Keratinocyte (primary cell): ENCODE measurements around the gene PLA1A. TPM values are rescaled to one million over a fixed set of nuclear protein-coding genes. Genes with fewer than 3 reads are reported as not detected.
"Not testable (repeated sequence)": the region's sequence is repeated elsewhere in the genome, so short reads cannot be mapped to it uniquely, and the experiment has no call there.

ENCODE experiments used
- DNase-seq: peaks from one replicate; pipeline ENCODE4 v3.0.0-alpha.2; 2011; ENCODE audit warnings: low read depth, missing footprints, low spot score
- FAIRE-seq: peaks from 2 replicates; lab custom pipeline; 2011; peaks lifted over from hg19 to GRCh38; lab: Jason Lieb, UNC
- H2AFZ ChIP-seq: 2 replicates; pipeline ENCODE4 v1.6.0; 2012; ENCODE audit warnings: low read length, control low read depth, inconsistent platforms; ENCODE audit not compliant: control insufficient read depth
- H3K27ac ChIP-seq: 2 replicates; pipeline ENCODE4 v1.5.1; 2011; ENCODE audit warnings: low read length; ENCODE audit not compliant: control insufficient read depth, insufficient read depth
- H3K27me3 ChIP-seq: 3 replicates; pipeline ENCODE4 v1.6.0; 2011; ENCODE audit warnings: low read length; ENCODE audit not compliant: control insufficient read depth, insufficient read depth; ENCODE audit errors: extremely low read depth
- H3K36me3 ChIP-seq, 2 experiments: 2 replicates in 1 of 2; 3 replicates in 1 of 2; pipeline ENCODE4 v1.5.1; 2011; ENCODE audit warnings: low read length in 2 of 2, mild to moderate bottlenecking in 1 of 2; ENCODE audit not compliant: control insufficient read depth in 2 of 2, insufficient read depth in 2 of 2; ENCODE audit errors: extremely low read depth in 1 of 2
- H3K4me1 ChIP-seq: 3 replicates; pipeline ENCODE4 v1.5.1; 2011; ENCODE audit warnings: low read length; ENCODE audit not compliant: control insufficient read depth, insufficient read depth; ENCODE audit errors: extremely low read depth
- H3K4me2 ChIP-seq: 3 replicates; pipeline ENCODE4 v1.6.0; 2011; ENCODE audit warnings: low read depth, low read length; ENCODE audit not compliant: control insufficient read depth, insufficient read depth; ENCODE audit errors: extremely low read depth
- H3K4me3 ChIP-seq, 3 experiments: fragments of 200-600 bp in 1 of 3; sonication (generic) in 1 of 3; 2 replicates in 2 of 3; 3 replicates in 1 of 3; pipeline ENCODE4 v1.5.1; 2011 to 2016; ENCODE audit warnings: low read length in 3 of 3, mild to moderate bottlenecking in 3 of 3, control low read depth in 2 of 3, inconsistent platforms in 1 of 3, low read depth in 1 of 3, mixed read lengths in 1 of 3, mixed run types in 1 of 3, moderate library complexity in 1 of 3; ENCODE audit not compliant: control insufficient read depth in 2 of 3, insufficient read depth in 2 of 3; ENCODE audit errors: extremely low read depth in 1 of 3
- H3K79me2 ChIP-seq: 2 replicates; pipeline ENCODE4 v1.6.0; 2012; ENCODE audit warnings: low read length; ENCODE audit not compliant: control insufficient read depth, insufficient read depth
- H3K9ac ChIP-seq: 3 replicates; pipeline ENCODE4 v1.6.0; 2011; ENCODE audit warnings: low read length; ENCODE audit not compliant: control insufficient read depth, insufficient read depth; ENCODE audit errors: extremely low read depth
- H3K9me1 ChIP-seq: 3 replicates; pipeline ENCODE4 v1.6.0; 2011; ENCODE audit warnings: low read length; ENCODE audit not compliant: control insufficient read depth, insufficient read depth; ENCODE audit errors: extremely low read depth
- H3K9me3 ChIP-seq: 2 replicates; pipeline ENCODE4 v1.5.1; 2012; ENCODE audit warnings: low read depth, low read length; ENCODE audit not compliant: control insufficient read depth
- H4K20me1 ChIP-seq: 3 replicates; pipeline ENCODE4 v1.6.0; 2011; ENCODE audit warnings: low read length; ENCODE audit not compliant: control insufficient read depth, insufficient read depth; ENCODE audit errors: extremely low read depth
- EZH2 ChIP-seq: IDR thresholded peaks from one replicate; pipeline ENCODE4 v1.6.1; 2012; ENCODE audit warnings: inconsistent platforms, mild to moderate bottlenecking, low read length, moderate library complexity
- dilution Hi-C: fragments of 300-500 bp; cut with MboI; formaldehyde crosslinking; loops from one replicate; pipeline ENCODE4 v1.7.0; 2020; ENCODE audit warnings: low sequenced_read_pairs; ENCODE audit not compliant: extremely low pct_ligation_motif_present
- polyA plus RNA-seq, 5 experiments: library from polyadenylated mRNA; depleted of rRNA in 3 of 5; stranded (reverse) in 3 of 5; stranded (forward) in 1 of 5; unstranded in 1 of 5; fragments of >200 nt; gene quantifications; 1 replicate in 1 of 5; 2 replicates in 3 of 5; 3 replicates in 1 of 5; pipeline versions ENCODE4 v1.2.1 to v1.2.3, GENCODE V29; 2011 to 2012; ENCODE audit warnings: missing spikeins in 2 of 5, low read depth in 1 of 5, low replicate concordance in 1 of 5
- TF ChIP-seq, protein P1 (sequence below), 3 experiments: IDR thresholded peaks in 1 of 3; conservative IDR thresholded peaks in 1 of 3; optimal IDR thresholded peaks in 1 of 3; 2 replicates in 2 of 3; 3 replicates in 1 of 3; pipeline versions ENCODE3 to v1.5.1; 2011; ENCODE audit warnings: low read length in 3 of 3, mild to moderate bottlenecking in 3 of 3, moderate library complexity in 2 of 3, control low read depth in 1 of 3, inconsistent platforms in 1 of 3; ENCODE audit not compliant: insufficient read depth in 2 of 3; ENCODE audit errors: extremely low read depth in 1 of 3

PLA1A gene
- polyA plus RNA-seq, 1 donor (not counting 4 experiments of a cell fraction or from before 2014, with no cell fraction given): not detected

DNA sequence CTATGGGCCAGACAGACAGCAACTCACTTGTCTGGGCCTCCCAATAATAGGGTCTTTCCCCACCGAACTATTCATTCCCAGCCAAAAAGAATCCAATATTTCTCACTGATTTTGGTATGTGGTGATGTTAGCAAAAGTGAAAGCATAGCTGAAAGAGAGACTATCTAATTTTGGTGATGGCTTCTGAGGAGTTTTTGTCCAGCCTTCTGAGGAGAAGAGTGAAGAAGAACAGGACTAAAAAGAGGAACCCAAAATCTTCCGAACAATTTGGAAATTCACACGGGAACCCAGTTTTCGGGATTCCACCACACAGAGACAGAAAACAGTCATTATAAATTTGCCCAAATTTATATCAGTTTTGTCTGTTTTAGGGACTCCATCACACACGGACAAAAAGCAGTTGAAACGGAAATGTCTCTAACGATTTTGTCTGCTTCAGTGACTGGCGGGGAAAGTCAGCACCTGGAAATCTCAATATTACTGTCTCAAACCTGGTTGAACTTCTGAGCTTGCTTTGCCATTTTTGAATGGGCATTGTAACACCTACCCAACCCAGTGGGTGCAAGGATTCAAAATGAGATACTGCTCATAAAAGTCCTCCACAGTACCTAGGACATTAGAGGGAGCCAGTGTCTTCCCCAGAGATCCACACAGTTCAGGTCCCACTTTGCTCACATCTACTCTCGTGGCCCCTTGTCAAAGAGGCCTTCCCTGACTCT lies 47.3 kb upstream of the PLA1A start:
- Histone ChIP-seq H3K4me1 (no peaks in the 10 kb centered on the region), H3K36me3 (no peaks in the 10 kb centered on the region), H3K9me3 (no peaks in the 10 kb centered on the region), H3K27ac (no peak overlapping the region), H3K4me3 (no peak overlapping the region), H3K4me2 (no peak overlapping the region), H3K27me3 (no peaks in the 10 kb centered on the region), H3K9ac (no peak overlapping the region), H2AFZ (no peak overlapping the region), H3K9me1 (no peaks in the 10 kb centered on the region), H4K20me1 (no peaks in the 10 kb centered on the region), H3K79me2 (no peaks in the 10 kb centered on the region)
- FAIRE-seq: no peak
- dilution Hi-C loops: no loop called here
- TF ChIP-seq EZH2: no peak
- TF ChIP-seq, protein P1, sequence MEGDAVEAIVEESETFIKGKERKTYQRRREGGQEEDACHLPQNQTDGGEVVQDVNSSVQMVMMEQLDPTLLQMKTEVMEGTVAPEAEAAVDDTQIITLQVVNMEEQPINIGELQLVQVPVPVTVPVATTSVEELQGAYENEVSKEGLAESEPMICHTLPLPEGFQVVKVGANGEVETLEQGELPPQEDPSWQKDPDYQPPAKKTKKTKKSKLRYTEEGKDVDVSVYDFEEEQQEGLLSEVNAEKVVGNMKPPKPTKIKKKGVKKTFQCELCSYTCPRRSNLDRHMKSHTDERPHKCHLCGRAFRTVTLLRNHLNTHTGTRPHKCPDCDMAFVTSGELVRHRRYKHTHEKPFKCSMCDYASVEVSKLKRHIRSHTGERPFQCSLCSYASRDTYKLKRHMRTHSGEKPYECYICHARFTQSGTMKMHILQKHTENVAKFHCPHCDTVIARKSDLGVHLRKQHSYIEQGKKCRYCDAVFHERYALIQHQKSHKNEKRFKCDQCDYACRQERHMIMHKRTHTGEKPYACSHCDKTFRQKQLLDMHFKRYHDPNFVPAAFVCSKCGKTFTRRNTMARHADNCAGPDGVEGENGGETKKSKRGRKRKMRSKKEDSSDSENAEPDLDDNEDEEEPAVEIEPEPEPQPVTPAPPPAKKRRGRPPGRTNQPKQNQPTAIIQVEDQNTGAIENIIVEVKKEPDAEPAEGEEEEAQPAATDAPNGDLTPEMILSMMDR (optimal IDR thresholded peaks at IDR 0.05 in 1 of 3, IDR thresholded peaks at IDR 0.05 in 1 of 3, conservative IDR thresholded peaks at IDR 0.05 in 1 of 3; ENCODE audit: extremely low read depth in 1 of 3, insufficient read depth in 2 of 3, low read length in 3 of 3): no peak
- DNase-seq: no peak

DNA sequence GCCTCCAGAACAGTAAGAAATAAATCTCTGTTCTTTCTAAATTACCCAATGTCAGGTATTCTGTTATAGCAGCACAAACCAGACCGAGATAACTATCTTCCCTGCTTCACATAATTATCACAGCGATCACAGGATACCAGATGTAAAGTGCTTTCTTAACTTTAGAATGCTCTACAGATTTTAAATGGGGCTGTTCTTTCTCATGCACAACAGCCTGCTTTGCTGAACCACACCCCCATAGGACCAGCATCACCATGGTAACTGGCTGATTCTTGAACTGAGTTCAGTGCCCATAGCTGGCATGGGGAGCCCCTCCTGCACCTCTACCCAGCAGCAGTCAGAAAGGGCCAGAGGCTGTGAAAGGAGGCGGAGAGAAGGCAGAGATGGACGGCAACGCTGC lies 46.1 kb upstream of the PLA1A start:
- no peak for DNase-seq
- no peak overlapping the region for H3K27ac ChIP-seq
- H3K9me3 ChIP-seq: no peaks in the 10 kb centered on the region
- TF ChIP-seq, protein P1 (optimal IDR thresholded peaks at IDR 0.05 in 1 of 3, IDR thresholded peaks at IDR 0.05 in 1 of 3, conservative IDR thresholded peaks at IDR 0.05 in 1 of 3; ENCODE audit: extremely low read depth in 1 of 3, insufficient read depth in 2 of 3, low read length in 3 of 3): no peak
- no peak for TF ChIP-seq EZH2
- no peak overlapping the region for H3K4me3 ChIP-seq
- no peaks in the 10 kb centered on the region for H3K9me1 ChIP-seq
- H3K4me2 ChIP-seq: no peak overlapping the region
- H3K79me2 ChIP-seq: no peaks in the 10 kb centered on the region
- H3K9ac ChIP-seq: no peak overlapping the region
- H3K36me3 ChIP-seq: no peaks in the 10 kb centered on the region
- H2AFZ ChIP-seq: no peak overlapping the region
- no peaks in the 10 kb centered on the region for H3K4me1 ChIP-seq
- no peaks in the 10 kb centered on the region for H3K27me3 ChIP-seq
- FAIRE-seq: no peak
- dilution Hi-C loops: no loop called here
- H4K20me1 ChIP-seq: no peaks in the 10 kb centered on the region

DNA sequence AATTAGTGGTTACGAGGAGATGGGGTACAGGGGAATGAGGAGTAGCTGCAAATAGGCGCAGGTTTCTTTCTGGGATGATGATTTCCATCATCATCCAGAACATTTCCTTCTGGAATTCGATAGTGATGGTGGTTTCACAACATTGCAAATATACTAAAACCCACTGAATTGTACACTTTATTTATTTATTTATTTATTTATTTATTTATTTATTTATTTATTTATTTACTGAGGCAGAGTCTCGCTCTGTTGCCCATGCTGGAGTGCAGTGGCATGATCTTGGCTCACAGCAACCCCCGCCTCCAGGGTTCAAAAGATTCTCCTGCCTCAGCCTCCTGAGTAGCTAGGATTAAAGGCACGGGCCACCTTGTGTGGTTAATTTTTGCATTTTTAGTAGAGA lies 44.8 kb upstream of the PLA1A start:
- H3K27me3 ChIP-seq, H3K27ac ChIP-seq, H3K4me1 ChIP-seq, H3K4me3 ChIP-seq, dilution Hi-C loops, FAIRE-seq, H3K36me3 ChIP-seq, H3K9me1 ChIP-seq, H4K20me1 ChIP-seq, H3K79me2 ChIP-seq, H3K9ac ChIP-seq, DNase-seq, H3K4me2 ChIP-seq, H2AFZ ChIP-seq, H3K9me3 ChIP-seq: not testable (repeated sequence)
